Measurements from ENCODE around the gene TNIK. TPM values are rescaled to one million over a fixed set of nuclear protein-coding genes. Genes with fewer than 3 reads are reported as not detected.

Gene TNIK
- total and polyA plus RNA-seq, 2 experiments from 2014 or later: 7.4 to 13.8 TPM

DNA sequence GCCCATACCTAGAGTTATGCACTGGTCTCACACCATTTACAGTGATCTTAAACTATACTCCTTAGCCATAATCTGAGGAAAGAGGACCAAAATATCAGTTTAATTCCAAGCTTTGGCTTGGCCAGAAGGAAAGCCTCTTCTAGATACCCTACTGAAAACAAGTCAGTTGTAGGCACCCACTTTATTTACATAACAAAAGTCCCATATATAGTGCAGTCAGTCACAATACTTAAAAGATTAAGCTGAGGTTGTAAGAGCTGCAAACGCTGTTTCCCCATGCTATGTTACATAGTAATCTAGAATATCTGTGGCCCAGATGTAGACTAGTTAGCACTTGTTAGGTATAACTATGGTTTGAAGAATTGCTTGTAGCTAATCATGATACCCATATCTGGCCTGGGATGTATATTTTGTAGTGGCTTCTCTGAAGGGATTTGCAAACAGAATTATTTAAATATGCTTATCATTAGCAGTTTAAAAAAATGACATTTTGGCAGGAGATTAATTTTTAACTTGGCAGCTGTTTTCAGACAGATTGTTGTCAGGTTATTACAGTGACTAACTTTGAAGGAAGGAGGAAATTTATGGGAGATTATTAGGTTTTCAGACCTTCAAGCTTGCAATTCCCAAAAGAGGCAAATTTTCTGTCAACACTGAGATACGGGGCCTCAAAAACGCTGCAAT lies 273.2 kb downstream of the TNIK start:
- Histone ChIP-seq H3K27ac (peak overlapping the region; percentile 7), H4K20me1 (ENCODE audit: insufficient read depth, poor library complexity, severe bottlenecking) (no peaks in the 10 kb centered on the region), H3K4me3 (no peak overlapping the region), H3K9me3 (ENCODE audit: low read depth) (no peaks in the 10 kb centered on the region), H3K27me3 (no peaks in the 10 kb centered on the region), H3K4me2 (peak overlapping the region; percentile 29), H3K4me1 (ENCODE audit: insufficient read depth) (peaks cover 25% of the 10 kb centered on the region), H2AFZ (no peak overlapping the region), H3K36me3 (replicated peaks; ENCODE audit: insufficient read depth, low read depth) (no peaks in the 10 kb centered on the region), H3K79me2 (no peaks in the 10 kb centered on the region), H3K9me2 (replicated peaks; ENCODE audit: insufficient read depth) (no peaks in the 10 kb centered on the region)
- 49% methylated on average over 3 of the region's 3 CpGs for WGBS (ENCODE audit: low lambda C conversion rate, missing lambda C conversion rate)
- no peak for TF ChIP-seq CTCF (IDR thresholded peaks at IDR 0.05; ENCODE audit: poor library complexity)
- no peak for TF ChIP-seq EZH2 (IDR thresholded peaks at IDR 0.05; ENCODE audit: borderline replicate concordance)
- TF ChIP-seq EZH2phosphoT487 (IDR thresholded peaks at IDR 0.05; ENCODE audit: low read depth, severe bottlenecking, unreplicated experiment): no peak
- DNase-seq (ENCODE audit: low spot score): no peak

GRCh38 chr3:171186383-171186782 lies 273.8 kb downstream of the TNIK start:
- Histone ChIP-seq H3K4me2 (no peak overlapping the region), H3K27ac (peak overlapping the region; percentile 7), H3K36me3 (replicated peaks; ENCODE audit: insufficient read depth, low read depth) (no peaks in the 10 kb centered on the region), H4K20me1 (ENCODE audit: insufficient read depth, poor library complexity, severe bottlenecking) (no peaks in the 10 kb centered on the region), H3K9me2 (replicated peaks; ENCODE audit: insufficient read depth) (no peaks in the 10 kb centered on the region), H3K4me3 (no peak overlapping the region), H3K27me3 (no peaks in the 10 kb centered on the region), H3K79me2 (no peaks in the 10 kb centered on the region), H3K9me3 (ENCODE audit: low read depth) (no peaks in the 10 kb centered on the region), H3K4me1 (ENCODE audit: insufficient read depth) (peaks cover 27% of the 10 kb centered on the region), H2AFZ (no peak overlapping the region)
- no peak for DNase-seq (ENCODE audit: low spot score)
- TF ChIP-seq EZH2phosphoT487 (IDR thresholded peaks at IDR 0.05; ENCODE audit: low read depth, severe bottlenecking, unreplicated experiment) (no peak), CTCF (IDR thresholded peaks at IDR 0.05; ENCODE audit: poor library complexity) (no peak), EZH2 (IDR thresholded peaks at IDR 0.05; ENCODE audit: borderline replicate concordance) (no peak)

DNA sequence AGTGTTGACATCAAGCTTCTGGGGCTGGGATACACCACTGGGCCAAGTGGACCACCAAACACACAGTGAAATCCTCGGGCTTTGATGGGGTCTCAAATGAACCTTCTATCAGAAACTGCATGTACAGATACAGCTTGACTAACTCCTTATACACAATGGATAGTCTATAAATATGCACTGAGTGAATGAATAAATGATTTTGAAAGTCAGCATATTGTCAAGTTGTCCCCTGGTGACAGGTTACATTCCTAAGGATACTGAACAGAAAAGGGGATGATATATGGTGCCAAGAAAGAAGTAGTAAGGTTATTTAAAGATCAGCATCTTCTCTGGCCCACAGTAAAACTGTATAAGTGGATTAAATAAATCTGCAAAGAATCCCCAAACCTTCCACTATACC lies 274.2 kb downstream of the TNIK start:
- 88% methylated on average over 1 of the region's 1 CpG for WGBS (ENCODE audit: low lambda C conversion rate, missing lambda C conversion rate)
- H3K27ac ChIP-seq: no peak overlapping the region
- H3K4me3 ChIP-seq: no peak overlapping the region
- no peaks in the 10 kb centered on the region for H3K79me2 ChIP-seq
- peaks cover 27% of the 10 kb centered on the region for H3K4me1 ChIP-seq (ENCODE audit: insufficient read depth)
- H3K36me3 ChIP-seq (replicated peaks; ENCODE audit: insufficient read depth, low read depth): no peaks in the 10 kb centered on the region
- no peaks in the 10 kb centered on the region for H3K9me3 ChIP-seq (ENCODE audit: low read depth)
- no peak for DNase-seq (ENCODE audit: low spot score)
- no peaks in the 10 kb centered on the region for H3K9me2 ChIP-seq (replicated peaks; ENCODE audit: insufficient read depth)
- H3K27me3 ChIP-seq: no peaks in the 10 kb centered on the region
- TF ChIP-seq EZH2 (IDR thresholded peaks at IDR 0.05; ENCODE audit: borderline replicate concordance): no peak
- no peak overlapping the region for H2AFZ ChIP-seq
- H4K20me1 ChIP-seq (ENCODE audit: insufficient read depth, poor library complexity, severe bottlenecking): no peaks in the 10 kb centered on the region
- no peak overlapping the region for H3K4me2 ChIP-seq

GRCh38 chr3:171184372-171184771 lies 275.8 kb downstream of the TNIK start:
- H3K27ac ChIP-seq: no peak overlapping the region
- H3K36me3 ChIP-seq (replicated peaks; ENCODE audit: insufficient read depth, low read depth): no peaks in the 10 kb centered on the region
- 84% methylated on average over 6 of the region's 6 CpGs for WGBS (ENCODE audit: low lambda C conversion rate, missing lambda C conversion rate)
- H3K9me2 ChIP-seq (replicated peaks; ENCODE audit: insufficient read depth): no peaks in the 10 kb centered on the region
- H2AFZ ChIP-seq: no peak overlapping the region
- no peak for DNase-seq (ENCODE audit: low spot score)
- H3K4me2 ChIP-seq: no peak overlapping the region
- no peak overlapping the region for H3K4me3 ChIP-seq
- no peaks in the 10 kb centered on the region for H4K20me1 ChIP-seq (ENCODE audit: insufficient read depth, poor library complexity, severe bottlenecking)
- TF ChIP-seq CTCF (IDR thresholded peaks at IDR 0.05; ENCODE audit: poor library complexity): no peak
- no peak for TF ChIP-seq EZH2phosphoT487 (IDR thresholded peaks at IDR 0.05; ENCODE audit: low read depth, severe bottlenecking, unreplicated experiment)
- no peak for TF ChIP-seq EZH2 (IDR thresholded peaks at IDR 0.05; ENCODE audit: borderline replicate concordance)
- H3K27me3 ChIP-seq: no peaks in the 10 kb centered on the region
- H3K4me1 ChIP-seq (ENCODE audit: insufficient read depth): peaks cover 27% of the 10 kb centered on the region
- no peaks in the 10 kb centered on the region for H3K9me3 ChIP-seq (ENCODE audit: low read depth)
- no peaks in the 10 kb centered on the region for H3K79me2 ChIP-seq

Measured in hepatocyte (in vitro differentiated cells).